ENCODE results near the gene TUBG1.

DNA sequence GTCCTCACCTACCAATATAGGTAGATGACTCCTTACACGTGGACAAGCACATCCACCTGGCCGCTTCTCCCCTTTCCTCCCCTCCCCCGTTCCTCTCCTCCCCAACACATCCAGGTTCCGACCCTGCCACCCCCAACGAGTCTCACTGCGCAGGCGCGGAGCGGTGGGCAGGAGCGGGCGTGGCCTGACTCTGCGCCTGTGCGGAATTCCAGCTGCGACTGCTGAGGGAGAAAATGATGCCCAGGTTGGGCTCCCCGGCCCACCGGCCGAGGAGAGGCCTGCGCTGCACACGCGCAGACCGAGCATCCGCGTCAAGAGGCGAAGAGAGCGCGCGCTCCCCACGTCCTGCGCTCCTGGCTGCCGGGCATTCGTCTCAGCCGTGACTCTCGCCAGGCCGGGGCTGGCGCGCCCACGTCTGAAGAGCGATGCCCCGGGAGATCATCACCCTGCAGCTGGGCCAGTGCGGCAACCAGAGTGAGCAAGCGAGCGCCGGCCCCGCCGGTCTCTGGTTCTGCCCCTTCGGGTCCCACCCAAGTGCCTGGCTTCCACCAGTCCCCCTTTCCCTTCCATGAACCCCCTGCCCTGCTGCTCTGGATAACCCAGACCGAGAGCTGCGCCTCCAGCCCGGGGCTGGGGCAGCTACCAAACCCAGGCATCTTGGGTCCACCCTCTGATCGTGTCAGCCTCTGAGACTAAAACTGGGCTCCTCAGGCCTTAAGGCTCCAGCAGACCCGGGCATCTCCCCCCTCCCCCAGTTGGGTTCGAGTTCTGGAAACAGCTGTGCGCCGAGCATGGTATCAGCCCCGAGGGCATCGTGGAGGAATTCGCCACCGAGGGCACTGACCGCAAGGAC is 49.8 kb downstream of the TUBG1 start, which contains the start of gene TUBG2:
- TF ChIP-seq, protein P1, sequence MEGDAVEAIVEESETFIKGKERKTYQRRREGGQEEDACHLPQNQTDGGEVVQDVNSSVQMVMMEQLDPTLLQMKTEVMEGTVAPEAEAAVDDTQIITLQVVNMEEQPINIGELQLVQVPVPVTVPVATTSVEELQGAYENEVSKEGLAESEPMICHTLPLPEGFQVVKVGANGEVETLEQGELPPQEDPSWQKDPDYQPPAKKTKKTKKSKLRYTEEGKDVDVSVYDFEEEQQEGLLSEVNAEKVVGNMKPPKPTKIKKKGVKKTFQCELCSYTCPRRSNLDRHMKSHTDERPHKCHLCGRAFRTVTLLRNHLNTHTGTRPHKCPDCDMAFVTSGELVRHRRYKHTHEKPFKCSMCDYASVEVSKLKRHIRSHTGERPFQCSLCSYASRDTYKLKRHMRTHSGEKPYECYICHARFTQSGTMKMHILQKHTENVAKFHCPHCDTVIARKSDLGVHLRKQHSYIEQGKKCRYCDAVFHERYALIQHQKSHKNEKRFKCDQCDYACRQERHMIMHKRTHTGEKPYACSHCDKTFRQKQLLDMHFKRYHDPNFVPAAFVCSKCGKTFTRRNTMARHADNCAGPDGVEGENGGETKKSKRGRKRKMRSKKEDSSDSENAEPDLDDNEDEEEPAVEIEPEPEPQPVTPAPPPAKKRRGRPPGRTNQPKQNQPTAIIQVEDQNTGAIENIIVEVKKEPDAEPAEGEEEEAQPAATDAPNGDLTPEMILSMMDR (IDR thresholded peaks at IDR 0.05): no peak
- TF ChIP-seq POLR2A (IDR thresholded peaks at IDR 0.05): peak in 1 of 2 donors; percentile 75
